ENCODE data around the gene ZBTB20.
A peak's percentile ranks its signal among the peaks of the same experiment; 100 is the strongest.

The ZBTB20 gene

DNA sequence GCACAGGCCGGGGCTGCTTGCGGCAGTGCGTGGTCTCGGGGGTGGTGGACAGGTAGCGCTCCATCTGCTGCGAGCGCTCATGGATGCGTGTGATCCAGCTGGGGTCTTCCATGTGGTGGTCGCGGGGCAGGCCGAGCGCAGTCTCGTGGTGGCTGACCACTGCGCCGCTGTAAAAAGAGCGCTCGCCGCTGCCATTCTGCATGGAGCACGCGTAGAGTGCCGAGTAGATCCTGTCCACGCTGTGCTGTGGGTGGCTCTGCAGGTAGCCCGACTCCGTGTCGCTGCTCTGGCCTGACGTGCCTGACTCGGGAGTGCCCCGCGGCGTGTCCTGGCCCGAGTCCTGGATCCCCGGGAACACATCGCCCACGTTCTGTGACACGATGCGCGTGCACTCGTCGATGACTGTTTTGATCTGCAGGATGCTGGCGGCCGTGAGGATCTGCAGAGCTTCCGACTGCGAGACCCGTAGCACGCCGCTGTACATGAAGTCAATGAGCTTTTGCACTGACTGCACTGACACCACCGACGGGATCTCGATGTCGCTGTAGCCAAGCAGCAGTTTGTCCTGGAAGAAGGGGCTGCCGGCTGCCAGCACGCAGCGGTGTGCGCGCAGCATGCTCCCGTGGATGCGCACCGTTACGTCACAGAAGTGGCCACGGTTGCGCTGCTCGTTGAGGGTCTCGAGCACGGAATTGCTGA lies 795.8 kb downstream of the ZBTB20 start:
- no peak for DNase-seq

DNA sequence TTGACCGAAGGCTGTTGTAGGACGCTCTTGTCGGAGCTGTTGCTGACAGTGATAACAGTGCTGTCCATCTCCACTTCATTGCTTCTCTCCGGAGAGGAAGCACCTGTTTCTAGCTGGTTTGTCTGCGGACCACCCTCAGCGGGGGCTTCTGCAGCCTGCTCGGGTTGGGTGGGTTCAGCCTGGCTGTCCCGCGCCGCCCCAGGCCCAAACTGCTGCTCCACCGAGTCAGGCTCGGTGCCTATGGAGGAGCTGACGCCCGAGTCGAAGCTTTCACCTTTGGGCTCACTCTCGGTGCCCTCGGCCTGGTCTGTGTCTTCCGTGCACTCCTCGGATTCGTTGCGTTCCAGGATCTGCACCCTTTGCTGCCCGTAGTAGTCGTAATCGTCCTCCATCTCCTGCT lies 796.4 kb downstream of the ZBTB20 start:
- no peak for DNase-seq

GRCh38 chr3:114350271-114350670 lies 796.8 kb downstream of the ZBTB20 start:
- no peak for DNase-seq

DNA sequence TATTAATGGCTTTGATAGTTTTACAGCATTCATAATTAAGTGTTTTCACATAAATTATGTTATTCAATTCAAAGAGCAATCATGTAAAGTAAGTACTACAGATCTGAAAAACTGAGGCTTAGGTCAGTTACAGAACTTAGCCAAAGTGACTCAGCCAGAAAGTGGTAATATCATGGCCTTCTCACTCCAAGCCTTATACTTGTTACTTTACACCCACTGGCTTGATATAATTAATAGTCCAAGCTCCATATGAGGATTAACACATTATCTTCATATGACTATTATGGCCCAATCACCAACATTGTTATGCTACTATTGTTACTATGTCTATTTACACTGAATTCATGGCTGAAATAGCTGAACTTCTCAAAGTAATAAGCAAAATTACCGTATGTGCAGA lies 802.6 kb downstream of the ZBTB20 start:
- DNase-seq, result no peak

DNA sequence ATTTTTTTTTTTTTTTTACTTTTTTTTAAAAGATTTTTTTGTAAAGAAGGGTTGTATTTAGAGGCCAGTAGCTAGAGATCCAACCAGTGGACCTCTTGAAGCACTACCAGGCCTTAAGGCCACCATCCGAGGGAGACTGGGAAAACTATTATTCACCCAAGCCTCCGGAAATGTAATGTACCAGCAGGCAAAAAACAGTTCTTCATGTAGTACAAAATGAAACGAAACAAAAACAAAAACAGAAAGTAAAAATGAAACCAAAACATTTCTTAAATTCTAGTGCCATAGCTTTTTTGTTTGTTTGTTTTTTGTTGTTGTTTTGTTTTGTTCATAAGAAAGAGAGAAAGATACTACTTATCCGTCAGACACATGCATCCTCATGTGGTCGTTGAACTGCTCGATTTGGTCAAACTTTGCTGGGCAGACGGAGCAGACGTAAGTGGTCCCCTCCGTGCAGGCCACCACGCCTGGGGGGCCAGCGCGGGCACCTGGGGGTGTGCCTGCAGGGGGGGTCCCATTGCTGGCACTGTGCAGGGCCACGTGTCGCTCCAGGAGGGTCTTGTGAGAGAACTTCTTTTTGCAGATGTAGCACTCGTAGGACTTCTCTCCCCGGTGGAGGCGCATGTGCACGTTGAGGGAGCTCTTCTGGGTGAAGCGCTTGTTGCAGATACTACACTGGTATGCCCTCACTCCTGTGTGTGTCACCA lies 808.3 kb downstream of the ZBTB20 start:
- DNase-seq, result no peak

- no peak for DNase-seq
Observed at GRCh38 chr3:114336857-114337256, 810.2 kb downstream of the ZBTB20 start.

- no peak for DNase-seq
Observed at GRCh38 chr3:114336122-114336697, 810.9 kb downstream of the ZBTB20 start.

DNA sequence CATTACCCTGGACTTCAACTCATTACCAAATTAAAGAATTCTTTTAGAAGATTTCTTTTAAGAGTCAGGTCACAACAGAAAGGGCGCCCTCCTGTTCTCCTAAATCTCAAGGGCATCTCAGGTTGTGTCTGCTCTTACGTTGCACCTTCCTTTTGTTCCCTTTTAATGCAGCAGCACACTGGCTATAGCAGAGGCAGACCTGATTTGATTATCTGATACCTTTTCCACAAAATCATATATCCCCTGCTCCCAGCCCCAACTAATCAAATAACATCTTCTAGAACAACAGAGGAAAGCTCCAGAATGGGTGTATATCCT lies 813.2 kb downstream of the ZBTB20 start:
- DNase-seq, result no peak

- DNase-seq, result no peak
Observed at GRCh38 chr3:114333180-114333922, 813.7 kb downstream of the ZBTB20 start.

- DNase-seq, result no peak
Observed at GRCh38 chr3:114332342-114333179, 814.5 kb downstream of the ZBTB20 start.

DNA sequence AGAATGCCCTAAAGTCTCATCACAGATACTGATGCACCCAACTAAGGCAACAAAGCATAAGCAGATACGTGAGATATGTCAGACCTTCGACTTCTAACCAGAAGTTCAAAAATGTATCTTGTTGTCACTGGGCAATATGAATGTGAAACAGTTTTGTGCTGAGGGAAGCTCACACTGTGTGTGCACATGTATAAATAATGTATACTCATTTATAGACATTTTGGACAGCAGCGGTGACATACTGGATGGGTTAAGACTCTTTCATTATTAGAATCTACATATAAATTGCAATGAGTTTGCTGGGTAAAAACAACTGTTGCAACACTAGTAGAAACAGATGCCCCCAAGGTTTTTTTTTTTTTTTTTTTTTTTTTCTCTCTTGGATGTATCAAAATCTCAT lies 815.4 kb downstream of the ZBTB20 start:
- no peak for DNase-seq

- DNase-seq, result no peak
Observed at GRCh38 chr3:114331007-114331406, 816.1 kb downstream of the ZBTB20 start.

- no peak for DNase-seq
Observed at GRCh38 chr3:114329823-114330222, 817.3 kb downstream of the ZBTB20 start.

- no peak for DNase-seq
Observed at GRCh38 chr3:114328345-114328744, 818.7 kb downstream of the ZBTB20 start.

GRCh38 chr3:114327665-114328064 lies 819.4 kb downstream of the ZBTB20 start:
- DNase-seq, result no peak

DNA sequence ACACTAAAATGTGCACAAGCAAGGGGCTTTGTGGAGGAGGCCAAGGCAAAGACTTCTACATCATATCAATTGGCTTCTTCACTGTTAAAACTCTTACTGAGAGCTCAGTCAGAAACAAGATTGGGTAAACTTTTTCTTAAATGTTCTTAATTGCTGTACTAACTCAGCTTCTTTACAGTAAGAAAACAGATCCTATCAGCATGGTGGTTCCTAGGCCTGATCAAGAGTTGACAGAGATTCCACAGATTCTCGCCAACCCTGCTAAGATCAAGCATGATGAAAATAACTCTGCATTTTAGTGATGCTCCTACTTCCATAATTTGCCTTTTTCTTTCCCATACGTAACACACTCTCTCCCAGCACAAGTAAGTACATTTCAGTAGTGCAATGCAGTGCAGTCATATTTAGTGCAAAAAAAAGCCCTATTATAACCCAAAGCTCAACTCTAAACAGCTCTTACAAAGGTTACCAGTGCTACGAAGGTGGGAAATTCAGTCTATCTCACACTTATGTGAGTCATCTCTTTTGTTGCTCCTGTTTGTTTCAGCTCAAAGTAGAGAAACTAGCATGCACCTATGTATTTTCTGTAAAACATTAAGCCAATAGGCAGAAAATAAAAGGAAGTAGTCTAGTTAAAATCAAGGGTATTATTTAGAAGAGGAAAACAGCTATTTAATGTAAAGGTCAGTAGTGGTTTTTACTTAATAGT lies 823.4 kb downstream of the ZBTB20 start:
- DNase-seq, result no peak

GRCh38 chr3:114320246-114320645 lies 826.8 kb downstream of the ZBTB20 start:
- DNase-seq, result no peak

DNA sequence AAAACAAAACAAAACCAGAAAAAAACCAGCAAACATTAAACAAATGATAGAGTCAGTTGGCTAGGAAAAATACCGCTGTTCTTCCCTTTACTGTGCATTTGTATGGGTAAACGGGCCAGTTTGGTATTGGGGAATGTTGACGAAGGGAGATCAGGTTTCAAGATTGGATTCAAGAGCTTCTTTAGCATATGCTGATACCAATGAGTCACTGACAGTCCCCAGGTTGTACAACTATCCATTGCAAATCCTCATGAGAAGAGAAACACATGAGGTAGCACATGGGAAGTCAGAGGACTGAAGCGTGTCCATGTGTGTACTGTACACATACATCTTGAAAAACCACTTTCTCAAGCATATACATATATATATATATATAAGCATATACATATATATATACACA lies 827.6 kb downstream of the ZBTB20 start:
- DNase-seq, result peak; percentile 90

DNA sequence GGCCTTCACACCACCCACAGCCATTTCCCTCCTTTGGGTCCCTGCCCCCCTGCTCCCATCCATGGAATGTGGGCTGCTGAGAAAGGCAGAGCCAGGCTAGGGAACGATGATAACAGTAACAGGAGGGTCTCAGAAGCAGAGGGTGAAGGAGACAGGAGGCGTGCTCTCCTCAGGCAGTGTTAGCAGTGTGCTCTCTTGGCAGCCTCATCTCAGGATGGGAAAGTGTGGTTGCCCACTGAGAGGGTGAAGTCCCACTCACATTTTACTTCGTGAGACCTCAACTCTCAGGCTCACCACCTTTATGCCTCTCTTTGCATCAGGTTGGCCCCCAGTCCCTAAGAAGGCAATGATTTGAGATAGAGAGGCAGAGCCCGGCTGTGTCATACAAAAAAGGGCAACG lies 828.8 kb downstream of the ZBTB20 start:
- DNase-seq, result no peak

DNA sequence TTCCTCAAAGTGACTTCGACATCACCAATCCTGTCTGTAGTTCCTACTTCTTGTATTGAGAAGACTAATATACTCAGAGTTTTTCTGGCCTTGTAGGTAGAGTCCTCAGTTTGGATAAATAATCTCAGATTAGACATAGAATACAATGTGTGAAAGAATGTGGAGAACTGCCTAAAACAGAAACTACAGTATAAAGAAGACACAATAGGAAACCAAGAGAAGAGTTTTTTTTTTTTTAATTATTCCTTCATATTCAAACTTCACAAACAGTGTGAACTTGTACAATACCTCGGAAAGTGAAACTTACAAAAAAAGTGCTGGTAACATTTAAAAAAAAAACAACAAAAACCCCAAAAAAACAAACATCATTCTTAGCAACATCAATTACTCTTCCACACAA lies 832.8 kb downstream of the ZBTB20 start:
- DNase-seq, result no peak

DNA sequence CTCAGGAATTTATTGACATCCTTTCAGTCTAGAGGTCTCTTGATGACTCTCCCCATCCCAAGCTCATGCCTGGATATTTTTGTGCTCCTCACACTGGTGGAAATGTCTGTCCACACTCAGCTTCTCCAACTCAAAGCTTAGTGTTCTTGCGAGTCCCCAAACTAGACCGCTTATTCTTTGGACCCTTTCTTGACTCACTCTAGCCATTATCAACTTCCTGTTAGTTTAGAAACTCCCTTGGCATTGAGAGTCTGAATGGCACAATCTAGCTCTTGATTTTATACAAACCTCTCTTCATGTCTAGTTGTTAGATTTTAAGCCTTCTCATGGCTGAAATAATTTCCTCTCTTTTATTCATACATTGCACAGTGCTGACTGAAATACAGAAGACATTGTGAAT lies 833.7 kb downstream of the ZBTB20 start:
- DNase-seq, result no peak

- no peak for DNase-seq
Observed at GRCh38 chr3:114310695-114311094, 836.4 kb downstream of the ZBTB20 start.
